GM21423 (cell line): ENCODE data around the gene NPR3.

Experiments
- ATAC-seq: cut with Tn5 transposase; IDR thresholded peaks from one replicate; pipeline ENCODE4 v1.9.1; 2021; ENCODE audit warnings: mild to moderate bottlenecking, moderate library complexity; ENCODE audit not compliant: unreplicated experiment

The NPR3 gene

DNA sequence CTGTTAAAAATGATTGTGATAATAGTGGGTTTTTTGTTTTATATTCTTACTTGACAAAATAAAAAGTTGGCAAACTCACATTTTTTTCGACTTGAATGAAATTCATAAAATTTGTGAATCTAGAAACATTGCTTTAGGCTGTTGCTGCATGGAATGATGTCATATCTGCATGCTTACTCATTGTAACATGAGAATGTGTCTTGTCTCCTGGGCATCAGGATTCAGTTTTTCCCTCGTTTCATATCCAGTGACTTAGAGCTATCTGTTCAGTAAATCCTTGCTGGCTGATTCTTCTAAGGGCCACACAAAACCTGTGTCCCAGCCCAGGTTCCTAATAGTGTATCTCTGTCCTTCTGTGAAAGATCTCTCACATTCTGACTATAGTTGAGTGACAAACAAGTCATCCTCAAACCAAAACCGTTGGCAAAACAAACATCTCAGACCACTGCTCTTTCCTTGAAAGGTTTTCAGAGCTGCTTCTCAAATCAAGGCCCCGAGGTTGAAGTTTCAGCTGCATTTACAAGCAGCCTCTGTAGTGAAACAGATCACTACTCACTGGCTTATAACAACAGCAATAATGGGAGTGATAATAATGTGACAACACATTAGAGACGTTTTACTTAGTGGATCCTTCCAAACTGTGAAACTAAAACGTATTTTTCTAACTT is 95.0 kb downstream of the NPR3 start:
- ATAC-seq: no peak

GRCh38 chr5:32808783-32809182 is 97.7 kb downstream of the NPR3 start:
- no peak for ATAC-seq

DNA sequence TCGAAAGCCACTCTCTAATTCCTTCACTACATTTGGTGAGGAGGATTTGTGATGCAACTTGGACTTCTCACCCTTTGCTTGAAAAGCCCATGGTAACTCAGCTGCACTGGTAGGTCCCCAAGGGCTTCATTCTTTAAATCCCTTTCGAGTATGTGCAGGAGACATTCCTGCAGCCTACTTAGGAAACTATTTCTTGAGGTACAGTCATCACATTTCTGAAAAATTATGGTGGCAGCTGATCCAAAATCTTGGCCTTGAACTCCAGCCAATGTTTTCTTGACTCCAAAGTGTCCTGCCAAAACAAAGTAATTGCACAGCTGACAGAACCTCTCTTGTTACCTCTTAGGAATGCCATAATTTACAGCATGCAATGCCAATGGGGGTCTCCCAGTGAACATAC is 99.7 kb downstream of the NPR3 start:
- ATAC-seq: no peak

- ATAC-seq: no peak
These were observed 101.3 kb downstream of the NPR3 start for GRCh38 chr5:32812399-32812798.

DNA sequence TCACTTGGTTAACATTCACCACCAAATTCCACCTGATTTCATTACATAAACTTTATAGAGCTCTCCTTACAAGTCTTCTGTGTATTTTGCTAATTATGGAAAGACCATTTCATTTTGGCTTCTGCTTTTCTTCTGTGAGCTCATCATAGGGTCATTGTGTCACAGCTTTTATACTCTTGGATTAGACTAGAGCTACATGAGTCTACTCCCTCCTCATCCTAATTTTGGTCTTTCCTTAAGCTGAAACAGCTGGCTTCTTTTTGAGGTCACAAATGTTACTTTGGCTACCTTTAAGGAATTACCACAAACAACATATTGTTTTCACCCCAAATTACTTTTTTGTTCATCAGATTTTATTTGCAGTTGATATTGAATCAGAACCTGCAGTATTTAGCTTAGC is 103.0 kb downstream of the NPR3 start:
- no peak for ATAC-seq

DNA sequence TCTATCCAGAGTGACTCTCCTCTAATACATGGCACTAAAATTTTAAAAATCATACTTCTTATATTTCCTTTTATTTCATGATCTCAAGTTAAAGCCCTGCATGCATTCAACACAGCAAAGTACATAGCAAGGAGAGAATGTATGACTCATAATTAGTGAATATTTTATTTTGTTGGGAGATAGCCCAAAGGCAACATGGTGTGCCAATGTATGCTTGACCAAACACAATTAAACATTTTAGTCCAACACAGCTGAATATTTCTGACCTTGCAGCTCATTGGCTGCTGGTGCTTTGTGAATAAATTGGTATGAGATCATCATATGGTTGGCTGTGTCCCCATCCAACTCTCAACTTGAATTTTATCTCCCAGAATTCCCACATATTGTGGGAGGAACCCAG is 103.5 kb downstream of the NPR3 start:
- no peak for ATAC-seq

GRCh38 chr5:32827981-32828380 is 116.9 kb downstream of the NPR3 start:
- no peak for ATAC-seq

- no peak for ATAC-seq
These were observed 117.4 kb downstream of the NPR3 start for GRCh38 chr5:32828492-32828891.

GRCh38 chr5:32831624-32832023 is 120.5 kb downstream of the NPR3 start:
- ATAC-seq: no peak

- no peak for ATAC-seq
These were observed 122.0 kb downstream of the NPR3 start for GRCh38 chr5:32833127-32833526.

DNA sequence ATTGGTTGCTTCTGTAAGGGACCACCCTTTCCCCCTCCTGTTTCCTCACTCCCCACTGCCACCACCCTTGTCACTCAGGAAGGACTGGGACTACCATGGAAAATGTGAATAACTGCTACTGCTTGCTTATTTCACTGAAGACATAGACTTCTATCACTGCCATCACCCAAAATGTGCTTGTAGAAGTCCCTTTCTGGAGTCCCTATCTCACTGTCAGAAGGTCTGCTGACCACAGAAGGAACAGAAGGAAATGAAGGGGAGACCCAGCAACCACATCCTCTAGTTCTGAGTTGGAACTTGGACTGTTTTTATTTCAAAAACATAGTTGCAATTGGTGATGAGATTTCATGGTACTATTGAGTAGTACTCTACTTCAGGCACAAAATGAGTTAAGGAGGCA is 122.5 kb downstream of the NPR3 start:
- ATAC-seq: no peak

DNA sequence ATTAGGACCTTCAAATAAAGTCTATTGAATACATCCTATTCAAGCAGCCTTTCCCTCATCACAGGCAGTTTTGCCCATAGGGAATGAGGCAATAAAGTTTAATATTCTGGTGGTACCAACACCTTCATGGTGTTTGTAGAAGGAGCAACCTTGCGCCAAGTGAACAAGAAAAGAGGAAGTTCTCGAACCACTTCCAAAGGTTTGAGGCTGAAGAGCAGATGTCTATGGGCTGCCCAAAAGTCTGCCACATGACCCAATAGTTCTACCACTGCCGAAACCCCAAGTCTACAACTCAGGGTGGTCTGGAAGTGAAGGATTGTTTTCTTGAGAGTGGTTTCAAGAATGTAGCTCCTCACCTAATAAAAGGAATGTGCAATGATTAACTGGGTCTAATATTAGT is 123.1 kb downstream of the NPR3 start:
- ATAC-seq: no peak

DNA sequence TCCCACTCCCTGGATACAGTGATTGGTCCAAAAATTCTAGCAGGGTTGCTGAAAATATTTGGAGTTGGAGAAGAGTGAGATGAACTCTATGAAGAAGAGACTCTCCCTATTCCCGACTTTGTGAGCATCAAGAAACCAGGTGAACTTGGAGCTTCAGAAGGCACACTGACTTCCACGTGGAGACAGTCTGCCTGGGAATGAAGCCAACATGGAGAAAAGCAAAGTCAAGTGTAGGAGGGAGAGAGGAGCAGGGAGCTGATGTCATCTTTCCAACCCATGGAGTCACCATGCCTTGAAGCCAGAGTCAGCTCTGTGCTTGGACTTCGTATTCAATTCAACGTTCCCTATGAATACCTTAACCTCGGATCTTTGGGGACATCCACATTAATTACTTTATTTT is 125.1 kb downstream of the NPR3 start:
- ATAC-seq: no peak

GRCh38 chr5:32837211-32837610 is 126.1 kb downstream of the NPR3 start:
- no peak for ATAC-seq

- ATAC-seq: no peak
These were observed 128.0 kb downstream of the NPR3 start for GRCh38 chr5:32839106-32839505.

DNA sequence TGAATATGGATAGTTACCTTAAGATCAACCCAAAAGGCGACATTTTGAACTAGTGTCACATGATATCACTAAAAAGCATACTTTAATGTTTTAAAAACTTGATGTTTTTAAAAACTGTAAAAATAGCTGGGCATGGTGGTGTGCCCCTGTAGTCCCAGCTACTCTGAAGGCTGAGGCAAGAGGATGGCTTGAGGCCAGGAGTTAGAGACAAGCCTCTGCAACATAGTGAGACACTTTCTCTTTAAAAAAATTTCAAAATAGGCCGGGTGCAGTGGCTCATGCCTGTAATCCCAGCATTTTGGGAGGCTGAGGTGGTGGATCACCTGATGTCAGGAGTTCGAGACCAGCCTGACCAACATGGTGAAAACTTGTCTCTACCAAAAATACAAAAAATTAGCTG is 129.5 kb downstream of the NPR3 start:
- no peak for ATAC-seq
